ENCODE measurements around the gene PRKN.

GRCh38 chr6:162123797-162124196 lies 603.8 kb downstream of the PRKN start:
- TF ChIP-seq, protein P1, sequence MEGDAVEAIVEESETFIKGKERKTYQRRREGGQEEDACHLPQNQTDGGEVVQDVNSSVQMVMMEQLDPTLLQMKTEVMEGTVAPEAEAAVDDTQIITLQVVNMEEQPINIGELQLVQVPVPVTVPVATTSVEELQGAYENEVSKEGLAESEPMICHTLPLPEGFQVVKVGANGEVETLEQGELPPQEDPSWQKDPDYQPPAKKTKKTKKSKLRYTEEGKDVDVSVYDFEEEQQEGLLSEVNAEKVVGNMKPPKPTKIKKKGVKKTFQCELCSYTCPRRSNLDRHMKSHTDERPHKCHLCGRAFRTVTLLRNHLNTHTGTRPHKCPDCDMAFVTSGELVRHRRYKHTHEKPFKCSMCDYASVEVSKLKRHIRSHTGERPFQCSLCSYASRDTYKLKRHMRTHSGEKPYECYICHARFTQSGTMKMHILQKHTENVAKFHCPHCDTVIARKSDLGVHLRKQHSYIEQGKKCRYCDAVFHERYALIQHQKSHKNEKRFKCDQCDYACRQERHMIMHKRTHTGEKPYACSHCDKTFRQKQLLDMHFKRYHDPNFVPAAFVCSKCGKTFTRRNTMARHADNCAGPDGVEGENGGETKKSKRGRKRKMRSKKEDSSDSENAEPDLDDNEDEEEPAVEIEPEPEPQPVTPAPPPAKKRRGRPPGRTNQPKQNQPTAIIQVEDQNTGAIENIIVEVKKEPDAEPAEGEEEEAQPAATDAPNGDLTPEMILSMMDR (IDR thresholded peaks at IDR 0.05): no peak
- TF ChIP-seq POLR2A (IDR thresholded peaks at IDR 0.05): no peak
